IMR-90 (cell line): Measurements from ENCODE around the gene PAPPA. TPM values are rescaled to one million over a fixed set of nuclear protein-coding genes. Genes with fewer than 3 reads are reported as not detected.

ENCODE experiments used
- ATAC-seq: fragments of 200-7000 bp; cut with Tn5 transposase; 2 replicates; pipeline ENCODE4 v1.9.1; 2020; ENCODE audit warnings: low read depth, mild to moderate bottlenecking, moderate library complexity
- BruUV-seq: library from RNA; stranded (reverse); fragments of 400-500 nt; replicated peaks from 2 replicates; lab custom pipeline; 2021; lab: Mats Ljungman, UMichigan
- CTCF ChIA-PET: fragments of 300-600 bp; formaldehyde crosslinking; extraction: SDS; loops from one replicate; lab custom pipeline; 2021; ENCODE audit warnings: antibody characterized with exemption; lab: Yijun Ruan, JAX
- POLR2A ChIA-PET: fragments of 300-600 bp; sonication (Branson Sonifier 250); formaldehyde crosslinking; loops from one replicate; lab custom pipeline; 2022; ENCODE audit warnings: antibody characterized with exemption; ENCODE audit not compliant: unreplicated experiment; lab: Charles Lee
- DNase-seq: peaks from one replicate; pipeline ENCODE4 v3.0.0; 2013
- H2AFZ ChIP-seq: replicated peaks from 2 replicates; pipeline ENCODE3; 2013; ENCODE audit warnings: low read length, mild to moderate bottlenecking; ENCODE audit not compliant: poor library complexity
- H2AK5ac ChIP-seq: 2 replicates; pipeline ENCODE4 v1.6.1; 2013; ENCODE audit warnings: low read depth, low read length, inconsistent platforms
- H2AK9ac ChIP-seq: replicated peaks from 2 replicates; pipeline ENCODE3; 2013; ENCODE audit warnings: mild to moderate bottlenecking, low read depth, low read length, moderate library complexity; ENCODE audit not compliant: poor library complexity
- H2BK120ac ChIP-seq: 2 replicates; pipeline ENCODE4 v1.6.1; 2013; ENCODE audit warnings: low read depth, low read length, inconsistent platforms
- H2BK15ac ChIP-seq: 3 replicates; pipeline ENCODE4 v1.6.1; 2013; ENCODE audit warnings: low read depth, low read length, inconsistent platforms
- H2BK20ac ChIP-seq: 2 replicates; pipeline ENCODE4 v1.6.1; 2013; ENCODE audit warnings: low read depth, mild to moderate bottlenecking, inconsistent platforms, low read length, moderate library complexity
- H2BK5ac ChIP-seq: 2 replicates; pipeline ENCODE4 v1.6.1; 2013; ENCODE audit warnings: mild to moderate bottlenecking, low read depth, low read length, inconsistent platforms; ENCODE audit not compliant: poor library complexity, severe bottlenecking
- H3K14ac ChIP-seq: replicated peaks from 2 replicates; pipeline ENCODE4 v1.6.1; 2013; ENCODE audit warnings: low read depth, low read length, inconsistent platforms
- H3K18ac ChIP-seq: 2 replicates; pipeline ENCODE4 v1.6.1; 2013; ENCODE audit warnings: low read depth, low read length, control low read depth
- H3K23ac ChIP-seq: 2 replicates; pipeline ENCODE4 v1.6.1; 2013; ENCODE audit warnings: low read depth, low read length, inconsistent platforms
- H3K27ac ChIP-seq: 2 replicates; pipeline ENCODE4 v1.5.1; 2013; ENCODE audit warnings: mild to moderate bottlenecking, control low read depth, low read length; ENCODE audit not compliant: insufficient read depth
- H3K27me3 ChIP-seq: 2 replicates; pipeline ENCODE4 v1.6.1; 2013; ENCODE audit warnings: low read length; ENCODE audit not compliant: control insufficient read depth, insufficient read depth
- H3K36me3 ChIP-seq: 2 replicates; pipeline ENCODE4 v1.6.1; 2013; ENCODE audit warnings: low read length, mixed read lengths; ENCODE audit not compliant: control insufficient read depth, insufficient read depth
- H3K4ac ChIP-seq: 2 replicates; pipeline ENCODE4 v1.6.1; 2013; ENCODE audit warnings: low read depth, low read length, inconsistent platforms
- H3K4me1 ChIP-seq: 2 replicates; pipeline ENCODE4 v1.6.1; 2013; ENCODE audit warnings: low read length, mixed read lengths; ENCODE audit not compliant: control insufficient read depth, insufficient read depth
- H3K4me2 ChIP-seq: 2 replicates; pipeline ENCODE4 v1.6.1; 2013; ENCODE audit warnings: low read depth, mild to moderate bottlenecking, control low read depth, low read length, moderate library complexity
- H3K4me3 ChIP-seq: 2 replicates; pipeline ENCODE4 v1.5.1; 2013; ENCODE audit warnings: low read depth, mild to moderate bottlenecking, control low read depth, low read length, moderate library complexity; ENCODE audit not compliant: insufficient read depth
- H3K56ac ChIP-seq: 2 replicates; pipeline ENCODE4 v1.6.1; 2013; ENCODE audit warnings: low read length, inconsistent platforms; ENCODE audit not compliant: insufficient read depth; ENCODE audit errors: extremely low read depth
- H3K79me1 ChIP-seq, 2 experiments: 2 replicates each; pipeline ENCODE4 v1.6.1; 2013; ENCODE audit warnings: low read length in 2 of 2, inconsistent platforms in 1 of 2, low read depth in 1 of 2
- H3K9ac ChIP-seq: 2 replicates; pipeline ENCODE4 v1.6.1; 2013; ENCODE audit warnings: low read depth, low read length, control low read depth
- H3K9me1 ChIP-seq: 2 replicates; pipeline ENCODE4 v1.6.1; 2013; ENCODE audit warnings: low read length, inconsistent platforms; ENCODE audit not compliant: insufficient read depth
- H3K9me3 ChIP-seq: 2 replicates; pipeline ENCODE4 v1.6.1; 2013; ENCODE audit warnings: low read length; ENCODE audit not compliant: control insufficient read depth, insufficient read depth
- H4K20me1 ChIP-seq: 2 replicates; pipeline ENCODE4 v1.6.1; 2013; ENCODE audit warnings: low read length, inconsistent platforms; ENCODE audit not compliant: insufficient read depth
- H4K5ac ChIP-seq: 2 replicates; pipeline ENCODE4 v1.6.1; 2013; ENCODE audit warnings: mild to moderate bottlenecking, low read depth, low read length, control low read depth
- H4K8ac ChIP-seq, 2 experiments: 2 replicates each; pipeline ENCODE4 v1.6.1; 2013; ENCODE audit warnings: low read depth in 2 of 2, low read length in 2 of 2, control low read depth in 1 of 2, inconsistent platforms in 1 of 2
- H4K91ac ChIP-seq: 2 replicates; pipeline ENCODE4 v1.6.1; 2013; ENCODE audit warnings: low read depth, low read length, inconsistent platforms; ENCODE audit not compliant: insufficient read depth
- BHLHE40 ChIP-seq: fragments of 150-350 bp; IDR thresholded peaks from 2 replicates; pipeline ENCODE4 v1.6.1; 2016; ENCODE audit warnings: mild to moderate bottlenecking, low read depth, low read length
- CHD1 ChIP-seq: IDR thresholded peaks from 2 replicates; pipeline ENCODE4 v1.6.1; 2012; ENCODE audit warnings: low read depth, low read length, improper control_type of control experiment
- ELK1 ChIP-seq: fragments of 150-350 bp; IDR thresholded peaks from 2 replicates; pipeline ENCODE4 v1.6.1; 2016; ENCODE audit warnings: low read depth, mild to moderate bottlenecking, low read length, moderate library complexity, borderline replicate concordance
- MAFK ChIP-seq: IDR thresholded peaks from 2 replicates; pipeline ENCODE4 v1.6.1; 2012; ENCODE audit warnings: low read depth, low read length, improper control_type of control experiment
- MAZ ChIP-seq: IDR thresholded peaks from 2 replicates; pipeline ENCODE4 v1.6.1; 2012; ENCODE audit warnings: low read depth, mild to moderate bottlenecking, low read length, improper control_type of control experiment, moderate library complexity, borderline replicate concordance
- NFE2L2 ChIP-seq: fragments of 150-350 bp; IDR thresholded peaks from 2 replicates; pipeline ENCODE4 v1.6.1; 2016; ENCODE audit warnings: low read depth, mild to moderate bottlenecking, low read length
- POLR2A ChIP-seq: IDR thresholded peaks from 2 replicates; pipeline ENCODE4 v1.6.1; 2012; ENCODE audit warnings: mild to moderate bottlenecking, low read depth, low read length
- RAD21 ChIP-seq: IDR thresholded peaks from 2 replicates; pipeline ENCODE4 v1.6.1; 2012; ENCODE audit warnings: low read length, improper control_type of control experiment
- SMC3 ChIP-seq: fragments of 150-350 bp; IDR thresholded peaks from 2 replicates; pipeline ENCODE4 v1.6.1; 2016; ENCODE audit warnings: low read depth, mild to moderate bottlenecking, antibody characterized with exemption, low read length, moderate library complexity
- USF2 ChIP-seq: fragments of 150-350 bp; IDR thresholded peaks from 2 replicates; pipeline ENCODE4 v1.6.1; 2017; ENCODE audit warnings: mild to moderate bottlenecking, antibody characterized with exemption, low read length, low read depth
- WGBS, 2 experiments: methylation state at CpG; one replicate each; pipeline versions ENCODE4 v1.1.5 to v1.1.7; 2013; ENCODE audit warnings: missing lambda C conversion rate in 2 of 2; ENCODE audit not compliant: insufficient read length in 1 of 2; ENCODE audit errors: extremely low coverage in 2 of 2; 5-methylcytosine and 5-hydroxymethylcytosine counted together
- dilution Hi-C: fragments of 300-500 bp; cut with HindIII; formaldehyde crosslinking; loops from one replicate; pipeline ENCODE4 v1.14.3; 2018; ENCODE audit warnings: low sequenced_read_pairs; ENCODE audit not compliant: unreplicated experiment
- in situ Hi-C: fragments of 300-500 bp; cut with MboI; formaldehyde crosslinking; loops from 3 replicates; pipeline ENCODE4 v1.14.3; 2019; ENCODE audit warnings: low sequenced_read_pairs, inconsistent platforms, mixed read lengths
- intact Hi-C: fragments of 100-400 bp; cut with micrococcal nuclease; formaldehyde crosslinking; loops from 2 replicates; pipeline ENCODE4 v1.10.0; 2022
- polyA plus RNA-seq, 3 experiments: library from polyadenylated mRNA; depleted of rRNA; stranded (reverse); fragments of >200 nt; gene quantifications; 2 replicates each; pipeline ENCODE4 v1.2.3, GENCODE V29; 2012; ENCODE audit warnings: low replicate concordance in 1 of 3
- total RNA-seq: library from RNA; depleted of rRNA; stranded (reverse); fragments of >200 nt; gene quantifications from 2 replicates; pipeline ENCODE4 v1.2.3, GENCODE V29; 2012

The PAPPA gene
- total and polyA plus RNA-seq, 2 of the 4 experiments (the other 2 are of a cell fraction): 8.3 to 12.4 TPM

- intact Hi-C loops: no loop called here
- peak; percentile 54 for DNase-seq
- BruUV-seq: no TSS peak
Measured at GRCh38 chr9:116312221-116312620, 158.6 kb downstream of the PAPPA start.

More at GRCh38 chr9:116312221-116312620, 158.6 kb downstream of the PAPPA start:
- no peak overlapping the region for H3K4me2 ChIP-seq
- no peak overlapping the region for H2BK5ac ChIP-seq
- dilution Hi-C loops: no loop called here
- no peaks in the 10 kb centered on the region for H3K27me3 ChIP-seq
- H2BK15ac ChIP-seq: no peak overlapping the region
- in situ Hi-C loops: no loop called here
- no peak overlapping the region for H4K5ac ChIP-seq
- peaks cover 51% of the 10 kb centered on the region for H3K36me3 ChIP-seq
- no peak overlapping the region for H3K23ac ChIP-seq
- no peaks in the 10 kb centered on the region for H3K9me3 ChIP-seq
- ATAC-seq: peak; percentile 78
- no peak overlapping the region for H3K18ac ChIP-seq
- no peak overlapping the region for H4K8ac ChIP-seq
- POLR2A ChIA-PET: no interaction called here
- H2AK9ac ChIP-seq: no peak overlapping the region
- H3K4ac ChIP-seq: no peak overlapping the region
- H3K9ac ChIP-seq: no peak overlapping the region
- no peak overlapping the region for H3K4me3 ChIP-seq
- TF ChIP-seq CHD1: no peak
- TF ChIP-seq POLR2A: no peak
- no peak for TF ChIP-seq NFE2L2
- no peak for TF ChIP-seq SMC3
- TF ChIP-seq RAD21: no peak
- no peak for TF ChIP-seq BHLHE40
- no peak for TF ChIP-seq ELK1
- no peak for TF ChIP-seq MAZ
- TF ChIP-seq USF2: no peak
- no peak for TF ChIP-seq MAFK
- no peak overlapping the region for H3K27ac ChIP-seq
- H2BK120ac ChIP-seq: no peak overlapping the region
- H4K20me1 ChIP-seq: no peaks in the 10 kb centered on the region
- H3K4me1 ChIP-seq: peaks cover 7% of the 10 kb centered on the region; the same call in 1 of the 2 replicates
- H3K14ac ChIP-seq: peak overlapping the region; percentile 12; the same call in 1 of the 2 replicates
- no peak overlapping the region for H2AFZ ChIP-seq
- CTCF ChIA-PET: interaction anchor here (0.5 to 0.7 kb wide), 2 partner anchors 33 to 119 kb away, joined by 3 read pairs; no protein-coding TSS in a partner anchor
- no peak overlapping the region for H2BK20ac ChIP-seq
- H4K91ac ChIP-seq: no peak overlapping the region
- H3K9me1 ChIP-seq: peaks cover 2% of the 10 kb centered on the region; the same call in 1 of the 2 replicates
- no CpG with 5 or more reads among the region's 2 CpGs for WGBS, 2 experiments
- no peak overlapping the region for H2AK5ac ChIP-seq
- no peaks in the 10 kb centered on the region for H3K79me1 ChIP-seq
- no peak overlapping the region for H3K56ac ChIP-seq
